ENCODE data around the gene DDTL.
"Not testable (repeated sequence)": the region's sequence is repeated elsewhere in the genome, so short reads cannot be mapped to it uniquely, and the experiment has no call there.

DDTL gene

DNA sequence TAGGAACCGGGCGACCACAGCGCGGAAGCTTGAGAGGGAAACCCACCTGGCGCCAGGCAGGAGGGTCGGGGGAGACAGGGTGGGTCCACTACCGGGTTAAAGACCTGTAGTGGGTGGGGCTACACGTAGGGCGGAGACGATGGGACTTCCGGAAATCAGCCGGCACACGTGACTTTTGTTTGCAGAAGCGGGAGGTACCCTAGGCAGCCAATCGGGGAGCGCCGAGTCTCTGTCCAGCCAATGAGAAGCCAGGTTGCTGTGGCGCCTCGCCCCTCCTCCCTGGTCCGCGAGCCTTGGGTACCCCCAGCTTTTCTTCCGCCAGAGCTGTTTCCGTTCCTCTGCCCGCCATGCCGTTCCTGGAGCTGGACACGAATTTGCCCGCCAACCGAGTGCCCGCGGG lies at the start of gene DDTL:
Gene DDTL (plus strand): TSS at position 321 of the 400 bp plus-strand sequence. CDS start 27 bp downstream, at position 348.
- DNase-seq: not testable (repeated sequence)

DNA sequence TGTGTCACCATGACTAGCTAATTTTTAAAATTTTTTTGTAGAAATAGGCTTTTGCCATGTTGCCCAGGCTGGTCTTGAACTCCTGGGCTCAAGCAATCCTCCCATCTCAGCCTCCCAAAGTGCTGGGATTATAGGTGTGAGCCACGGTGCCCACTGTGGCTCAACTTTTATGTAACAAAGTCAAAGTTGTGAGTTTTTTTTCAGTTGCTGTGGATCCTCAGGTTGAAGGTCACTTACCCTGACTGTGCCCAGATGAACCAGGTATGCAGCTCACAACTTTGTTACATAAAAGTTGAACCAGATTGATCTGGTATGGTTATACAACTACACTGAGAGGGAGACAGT lies 46.4 kb upstream of the DDTL start:
- not testable (repeated sequence) for DNase-seq

DNA sequence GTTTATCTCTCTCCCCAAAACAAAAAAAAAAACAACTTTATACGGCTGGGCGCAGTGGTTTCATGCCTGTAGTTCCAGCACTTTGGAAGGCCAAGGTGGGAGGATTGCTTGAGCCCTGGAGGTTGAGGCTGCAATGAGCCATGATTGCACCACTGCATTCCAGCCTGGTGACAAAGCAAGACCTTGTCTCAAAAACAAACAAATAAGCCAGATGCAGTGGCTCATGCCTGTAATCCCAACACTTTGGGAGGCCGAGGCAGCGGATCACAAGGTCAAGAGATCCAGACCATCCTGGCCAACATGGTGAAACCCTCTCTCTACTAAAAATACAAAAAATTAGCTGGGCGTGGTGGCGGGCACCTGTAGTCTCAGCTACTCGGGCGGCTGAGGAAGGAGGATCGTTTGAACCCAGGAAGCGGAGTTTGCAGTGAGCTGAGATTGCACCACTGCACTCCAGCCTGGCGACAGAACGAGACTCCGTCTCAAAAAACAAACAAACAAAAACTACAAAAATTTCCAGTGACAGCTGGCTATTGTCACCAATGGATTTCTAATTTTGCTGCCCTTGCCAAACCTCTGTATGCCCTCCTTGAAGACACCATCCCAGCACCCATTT lies 45.0 kb upstream of the DDTL start:
- DNase-seq: not testable (repeated sequence)

DNA sequence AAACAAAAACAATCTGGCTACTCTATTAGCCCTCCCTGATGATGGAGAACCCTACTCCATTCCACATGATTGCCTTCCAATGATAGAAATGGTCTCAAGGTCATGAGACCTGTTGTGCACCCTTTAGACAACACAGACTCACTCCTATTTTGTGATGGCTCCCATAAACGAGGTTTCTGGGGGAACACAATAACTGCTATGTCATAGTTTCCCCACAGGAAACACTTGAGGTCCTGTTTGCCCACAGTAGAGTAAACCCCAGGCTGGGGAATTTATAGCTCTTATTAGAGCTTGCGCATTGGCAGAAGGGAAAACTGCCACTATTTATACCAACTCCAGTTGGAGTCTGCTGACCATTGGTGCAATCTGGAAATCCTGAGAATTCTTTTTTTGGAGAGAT lies 43.8 kb upstream of the DDTL start:
- DNase-seq: peak in 1 of 2 donors; percentile 16

GRCh38 chr22:23925020-23925606 lies 41.6 kb upstream of the DDTL start:
- DNase-seq: no peak

DNA sequence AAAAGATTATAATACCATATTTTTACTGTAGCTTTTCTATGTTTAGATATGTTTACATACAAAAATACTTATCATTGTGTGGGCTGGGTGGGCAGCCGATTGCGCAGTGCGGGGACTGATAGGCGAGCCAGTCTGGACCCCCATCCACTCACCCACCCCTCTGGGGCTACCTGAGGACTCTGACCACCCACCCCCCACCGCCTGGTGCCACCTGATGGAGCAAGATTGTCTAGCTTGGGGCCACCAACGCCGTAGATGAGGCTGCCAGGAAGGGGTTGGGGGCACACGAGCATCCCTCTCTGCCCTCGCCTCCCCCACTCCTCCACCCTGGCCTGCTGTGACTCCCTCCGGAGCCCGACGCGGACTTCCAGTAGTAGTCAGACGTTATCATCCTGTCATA lies 40.1 kb upstream of the DDTL start:
- DNase-seq: no peak

DNA sequence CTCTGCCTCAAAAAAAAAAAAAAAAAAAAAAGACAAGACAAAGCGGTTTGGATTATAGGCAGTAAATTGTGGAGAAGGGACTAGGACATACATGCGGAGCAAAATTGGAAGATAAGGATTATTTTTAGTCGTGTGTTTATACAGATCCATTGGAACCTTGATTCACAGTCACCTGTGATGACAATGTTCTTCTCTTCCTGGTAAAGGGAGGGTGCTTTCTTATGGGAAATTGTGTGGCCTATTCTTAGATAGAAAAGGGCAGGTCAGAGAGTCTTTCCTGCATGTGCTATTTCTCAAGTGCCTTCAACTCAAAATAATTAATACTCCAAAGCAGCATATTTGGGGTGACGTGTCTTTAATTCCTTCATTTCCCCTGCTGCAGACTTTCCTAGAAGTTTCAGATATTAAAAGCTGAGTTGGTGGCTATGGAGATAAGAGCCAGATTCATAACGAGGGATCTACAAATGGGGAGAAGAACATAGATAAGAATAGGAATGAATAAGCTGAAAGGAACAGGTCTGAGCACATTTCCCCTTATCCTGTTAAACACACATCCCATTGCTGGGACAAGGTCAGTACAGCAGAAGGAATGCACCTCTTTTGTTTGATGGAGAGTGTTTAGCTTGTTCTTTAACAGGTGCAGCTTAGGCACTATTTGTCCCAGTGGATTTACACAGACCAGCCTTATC lies 28.2 kb upstream of the DDTL start:
- DNase-seq: no peak

- DNase-seq: no peak
Observed at GRCh38 chr22:23939017-23939357, 27.7 kb upstream of the DDTL start.

DNA sequence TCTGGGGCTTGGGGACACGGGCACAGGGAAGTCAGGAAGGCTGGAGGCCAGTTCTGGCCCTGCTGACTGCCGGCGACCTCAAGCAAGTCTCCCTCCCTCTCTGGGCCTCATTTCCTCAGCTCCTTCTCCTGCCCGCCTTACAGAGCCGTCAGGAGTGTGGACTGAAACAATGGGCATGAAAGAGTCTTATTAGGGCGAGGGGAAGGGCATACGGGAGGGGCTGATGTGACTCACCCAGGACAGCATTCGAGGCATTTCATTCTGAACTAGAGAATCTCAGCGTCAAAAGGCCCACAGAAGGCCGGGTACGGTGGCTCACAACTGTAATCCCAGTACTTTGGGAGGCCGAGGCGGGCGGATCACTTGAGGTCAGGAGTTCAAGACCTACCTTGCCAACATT lies 26.5 kb upstream of the DDTL start:
- DNase-seq: not testable (repeated sequence)

- not testable (repeated sequence) for DNase-seq
Observed at GRCh38 chr22:23947391-23947790, 19.3 kb upstream of the DDTL start.

DNA sequence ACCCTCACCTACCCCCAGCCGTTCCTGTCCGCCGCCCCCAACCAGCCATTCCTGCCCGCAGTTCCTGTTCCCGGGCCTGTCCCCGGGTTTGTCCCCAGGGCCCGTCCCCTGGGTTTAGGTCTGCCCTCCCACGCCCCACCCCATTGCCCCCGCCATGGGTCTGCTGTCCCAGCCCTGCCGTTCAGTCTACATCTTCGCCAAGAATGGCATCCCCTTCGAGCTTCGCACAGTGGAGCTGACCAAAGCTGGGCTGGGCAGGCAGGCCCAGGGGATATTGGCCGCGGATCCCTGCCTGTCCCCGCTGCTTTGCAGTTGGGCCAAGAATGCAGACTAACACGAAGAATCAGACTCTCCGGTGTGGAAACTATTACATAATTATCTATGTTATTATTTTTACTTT lies 16.9 kb upstream of the DDTL start:
- not testable (repeated sequence) for DNase-seq

DNA sequence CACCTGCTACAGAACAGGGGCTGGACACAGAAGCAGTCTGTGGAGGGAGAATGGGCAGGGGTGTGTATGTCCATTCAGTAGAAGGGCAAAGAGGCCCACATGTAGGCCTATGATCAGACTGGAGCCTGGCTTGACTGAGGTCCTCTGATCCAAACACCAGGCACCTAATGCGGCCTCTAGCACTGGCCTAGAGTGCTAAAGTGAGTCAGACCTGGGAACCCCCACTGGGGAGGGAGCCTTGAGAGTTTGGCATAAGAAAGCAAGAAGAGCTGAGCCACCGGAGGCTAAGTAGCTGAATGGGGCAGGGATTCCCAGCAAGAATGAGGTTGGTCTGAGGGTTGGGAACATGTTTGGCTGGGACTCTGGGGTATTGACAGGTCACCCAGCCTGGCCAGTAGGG lies 15.3 kb upstream of the DDTL start:
- peak in 1 of 2 donors; percentile 19 for DNase-seq

DNA sequence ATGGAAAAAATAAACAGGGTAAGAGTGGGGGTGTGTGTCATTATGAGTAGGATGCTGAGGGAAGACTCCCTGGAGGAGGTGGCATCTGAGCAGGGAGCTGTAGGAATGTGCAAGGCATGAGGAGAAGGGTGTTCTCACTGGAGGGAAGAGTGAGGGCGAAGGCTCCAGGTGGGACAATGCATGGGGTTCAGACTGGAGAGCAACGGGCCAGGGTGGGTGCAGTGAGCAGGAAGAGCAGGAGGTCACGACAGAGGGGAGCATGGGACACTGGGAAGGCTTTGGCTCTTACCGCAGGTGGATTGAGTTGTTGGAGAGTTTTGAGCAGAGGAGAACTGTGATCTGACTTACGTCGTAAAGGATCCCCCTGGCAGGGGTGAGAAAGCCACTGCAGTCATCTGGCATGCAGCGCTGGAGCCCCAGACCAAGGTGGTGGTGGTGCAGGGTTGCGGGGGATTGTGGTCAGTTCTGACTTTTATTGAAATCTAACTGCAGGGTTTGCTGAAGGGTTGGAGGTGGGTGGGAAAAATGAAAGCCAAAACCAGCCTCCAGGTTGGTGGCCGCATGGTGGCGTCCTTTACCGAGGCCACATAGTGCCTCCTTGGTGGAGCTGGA lies 13.8 kb upstream of the DDTL start:
- DNase-seq: not testable (repeated sequence)

DNA sequence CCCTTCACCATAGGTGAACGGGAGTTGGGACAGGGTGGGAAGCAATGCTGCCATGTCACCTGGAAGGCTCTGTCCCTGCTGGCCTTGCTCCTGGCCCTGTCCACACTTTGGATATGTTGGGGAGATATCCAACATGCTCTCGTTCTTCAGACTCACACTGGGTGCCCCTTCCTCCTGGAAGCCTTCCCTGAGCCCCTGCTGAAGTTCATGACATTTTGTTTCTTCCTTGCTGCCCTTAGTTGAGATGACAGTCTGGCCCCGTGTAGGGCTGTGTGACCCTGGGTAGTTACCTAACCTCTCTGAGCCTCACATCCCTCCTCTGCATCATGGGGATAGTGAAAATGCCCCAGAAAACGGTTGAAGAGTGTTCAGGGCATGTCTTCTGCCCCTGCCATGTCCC lies 13.2 kb upstream of the DDTL start:
- DNase-seq: not testable (repeated sequence)

DNA sequence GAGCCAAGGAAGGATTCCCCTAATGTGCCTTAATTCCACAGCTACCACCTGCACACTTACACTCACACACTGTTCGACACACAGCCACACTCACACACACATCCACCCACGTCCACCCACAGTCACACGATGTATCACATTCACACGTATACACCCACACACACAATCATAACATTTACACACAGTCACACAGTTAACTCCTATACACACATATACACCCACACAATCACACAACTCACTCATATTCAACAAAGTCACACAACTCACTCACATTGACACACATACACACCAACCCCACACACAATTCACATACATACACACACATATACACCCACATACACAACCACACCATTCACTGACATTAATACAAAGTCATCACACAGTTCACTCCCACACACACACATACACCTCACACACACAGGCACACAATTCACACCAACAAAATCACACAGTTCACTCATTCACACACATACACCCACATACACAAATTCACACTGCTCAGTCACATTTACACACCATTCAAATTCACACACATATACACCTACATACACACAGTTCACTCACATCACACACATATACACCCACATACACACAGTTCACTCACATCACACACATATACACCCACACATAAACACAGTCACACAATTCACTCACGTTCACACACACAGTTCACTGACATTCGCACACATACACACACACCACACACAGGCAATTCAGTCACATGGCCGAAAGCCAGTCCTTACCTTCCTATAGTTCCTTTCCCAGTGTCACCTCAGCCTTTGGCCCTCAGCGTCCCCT lies 12.3 kb upstream of the DDTL start:
- DNase-seq: not testable (repeated sequence)

GRCh38 chr22:23954991-23955305 lies 11.7 kb upstream of the DDTL start:
- not testable (repeated sequence) for DNase-seq

- not testable (repeated sequence) for DNase-seq
Observed at GRCh38 chr22:23955886-23956285, 10.8 kb upstream of the DDTL start.

- peak; percentile 62 to 95 for DNase-seq
Observed at GRCh38 chr22:23956301-23956900, 10.3 kb upstream of the DDTL start.

DNA sequence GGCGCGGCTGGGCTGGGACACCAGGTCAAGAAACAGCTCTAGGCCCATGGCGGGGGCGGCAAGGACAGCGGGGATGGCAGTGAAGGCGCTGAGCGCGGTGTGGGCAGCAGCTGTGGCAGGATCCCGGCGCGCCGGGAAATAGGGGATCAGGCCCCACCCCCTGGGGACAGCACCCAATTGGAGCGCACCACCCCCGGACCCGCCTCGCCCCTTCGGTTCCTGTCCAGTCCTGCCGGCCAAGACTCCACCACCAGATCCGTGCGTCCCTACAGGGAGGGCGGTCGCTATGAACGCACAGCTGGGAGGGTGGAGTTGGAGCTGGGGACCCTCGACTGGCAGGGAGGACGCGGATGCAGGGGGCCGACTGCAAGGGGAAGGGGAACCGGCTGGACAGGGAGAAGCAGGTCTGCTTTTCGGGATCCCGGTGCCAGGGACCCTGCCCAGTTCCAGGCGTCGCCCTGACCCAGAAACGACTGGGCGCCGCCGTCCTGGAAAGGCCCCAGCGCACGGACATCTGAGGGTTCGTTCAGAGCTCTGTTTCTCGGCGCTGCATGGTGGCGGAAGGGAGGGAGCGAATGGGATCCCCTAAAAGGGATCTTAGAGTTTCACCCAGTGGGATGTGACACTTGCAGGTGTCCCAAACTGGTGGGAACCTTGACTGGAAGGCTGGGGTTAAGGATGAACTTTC lies 5.5 kb upstream of the DDTL start, which contains the start of gene GSTT2B:
Gene GSTT2B (minus strand): TSS at position 112 of the 688 bp plus-strand sequence. CDS start 64 bp downstream, at position 48.
- not testable (repeated sequence) for DNase-seq

DNA sequence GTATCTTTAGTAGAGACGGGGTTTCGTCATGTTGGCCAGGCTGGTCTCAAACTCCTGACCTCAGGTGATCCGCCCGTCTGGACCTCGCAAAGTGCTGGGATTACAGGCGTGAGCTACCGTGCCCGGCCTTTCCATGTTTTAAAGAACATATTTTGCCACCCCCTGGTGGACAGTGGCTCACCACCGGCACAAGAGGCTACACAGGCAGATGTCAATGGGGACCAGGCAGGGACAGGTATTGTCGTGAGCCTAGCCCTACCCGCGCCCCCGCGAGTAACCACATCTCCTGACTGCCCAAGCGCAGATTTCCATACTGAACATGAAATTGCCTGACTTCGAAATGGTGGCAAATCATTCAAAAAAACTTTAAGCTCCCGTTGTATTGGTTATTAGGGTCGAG lies 594 bp upstream of the DDTL start:
- DNase-seq: not testable (repeated sequence)

- no peak for DNase-seq
Observed at GRCh38 chr22:23969071-23969470, 2.4 kb downstream of the DDTL start.

DNA sequence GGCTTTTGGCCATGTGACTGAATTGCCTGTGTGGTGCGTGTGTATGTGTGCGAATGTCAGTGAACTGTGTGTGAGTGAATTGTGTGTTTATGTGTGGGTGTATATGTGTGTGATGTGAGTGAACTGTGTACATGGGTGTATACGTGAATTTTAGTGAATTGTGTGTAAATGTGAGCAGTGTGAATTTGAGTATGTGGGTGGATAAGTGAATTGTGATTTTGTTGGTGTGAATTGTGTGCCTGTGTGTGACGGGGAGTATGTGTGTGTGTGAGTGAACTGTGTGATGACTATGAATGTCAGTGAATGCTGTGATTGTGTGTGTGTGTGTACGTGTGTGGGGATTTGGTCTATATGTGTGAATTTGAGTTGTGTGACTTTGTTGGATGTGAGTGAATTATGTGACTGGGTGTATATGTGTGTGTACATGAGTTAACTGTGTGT lies 3.5 kb downstream of the DDTL start:
- no peak for DNase-seq

All from inflammatory macrophage treated with lipopolysaccharide for 1 hour (primary cell).